B cell (primary cell): ENCODE results near the gene PRICKLE3. TPM values are rescaled to one million over a fixed set of nuclear protein-coding genes. Genes with fewer than 3 reads are reported as not detected.

ENCODE experiments used
- ATAC-seq: fragments of 200-7000 bp; cut with Tn5 transposase; one replicate; pipeline ENCODE4 v1.10.0; 2021; ENCODE audit warnings: low read depth, mild to moderate bottlenecking, moderate number of reproducible peaks, moderate library complexity
- CTCF ChIA-PET: fragments of 350-600 bp; sonication (Branson Sonifier 250); formaldehyde crosslinking; loops from one replicate; lab custom pipeline; 2021; ENCODE audit warnings: antibody characterized with exemption, inconsistent platforms; lab: Charles Lee
- POLR2A ChIA-PET: fragments of 350-600 bp; sonication (Branson Sonifier 250); formaldehyde crosslinking; loops from one replicate; lab custom pipeline; 2021; ENCODE audit warnings: antibody characterized with exemption; lab: Charles Lee
- DNase-seq: peaks from one replicate; pipeline ENCODE4 v3.0.0; 2013
- H2AFZ ChIP-seq: 2 replicates; pipeline ENCODE4 v1.6.1; 2012; ENCODE audit warnings: mild to moderate bottlenecking, low read depth, low read length; ENCODE audit not compliant: insufficient read depth, poor library complexity, severe bottlenecking
- H3K27ac ChIP-seq, 2 donors: 1 replicate in 1 of 2; 2 replicates in 1 of 2; pipeline ENCODE4 v1.5.1; 2012 to 2013; ENCODE audit warnings: low read length in 2 of 2, mild to moderate bottlenecking in 2 of 2, moderate library complexity in 1 of 2
- H3K27me3 ChIP-seq, 4 experiments: fragments of 200-600 bp in 1 of 4; sonication (generic) in 1 of 4; replicated peaks in 1 of 4; 1 replicate in 2 of 4; 2 replicates in 2 of 4; pipeline versions ENCODE4 v1.6.1 to v1.7.0; 2013 to 2016; ENCODE audit warnings: low read length in 3 of 4, mild to moderate bottlenecking in 2 of 4, mixed read lengths in 1 of 4, moderate library complexity in 1 of 4; ENCODE audit not compliant: insufficient read depth in 4 of 4, control insufficient read depth in 3 of 4; ENCODE audit errors: control extremely low read depth in 1 of 4
- H3K36me3 ChIP-seq, 2 experiments: replicated peaks in 1 of 2; 1 replicate in 1 of 2; 2 replicates in 1 of 2; pipeline versions ENCODE4 v1.6.1 to v1.7.1; 2013; ENCODE audit warnings: low read length in 1 of 2; ENCODE audit not compliant: insufficient read depth in 2 of 2, control insufficient read depth in 1 of 2; ENCODE audit errors: control extremely low read depth in 1 of 2, extremely low read depth in 1 of 2
- H3K4me1 ChIP-seq, 2 donors: fragments of 200-600 bp in 1 of 2; sonication (generic) in 1 of 2; 1 replicate in 1 of 2; 2 replicates in 1 of 2; pipeline versions ENCODE4 v1.5.1 to v1.6.1; 2013 to 2017; ENCODE audit warnings: low read length in 2 of 2; ENCODE audit not compliant: control insufficient read depth in 2 of 2, insufficient read depth in 2 of 2
- H3K4me2 ChIP-seq: replicated peaks from 2 replicates; pipeline ENCODE3; 2012; ENCODE audit warnings: mild to moderate bottlenecking, low read depth, low read length; ENCODE audit not compliant: poor library complexity, severe bottlenecking
- H3K4me3 ChIP-seq, 5 experiments: fragments of 200-600 bp in 1 of 5; sonication (generic) in 1 of 5; 1 replicate in 3 of 5; 2 replicates in 2 of 5; pipeline versions ENCODE4 v1.5.1 to v1.7.0; 2011 to 2016; ENCODE audit warnings: low read length in 4 of 5, mild to moderate bottlenecking in 4 of 5, low read depth in 2 of 5, control low read depth in 1 of 5, moderate library complexity in 1 of 5; ENCODE audit not compliant: insufficient read depth in 1 of 5; ENCODE audit errors: control extremely low read depth in 1 of 5, extremely low read depth in 1 of 5
- H3K79me2 ChIP-seq: fragments of 200-600 bp; sonication (generic); one replicate; pipeline ENCODE4 v1.6.0; 2016; ENCODE audit warnings: low read length; ENCODE audit not compliant: control insufficient read depth, insufficient read depth
- H3K9ac ChIP-seq: fragments of 200-600 bp; sonication (generic); 2 replicates; pipeline ENCODE4 v1.6.1; 2017; ENCODE audit warnings: mild to moderate bottlenecking, low read length, moderate library complexity
- H3K9me3 ChIP-seq, 3 donors: one replicate each; pipeline versions ENCODE4 v1.6.1 to v1.7.1; 2013; ENCODE audit warnings: low read length in 2 of 3; ENCODE audit not compliant: control insufficient read depth in 2 of 3, insufficient read depth in 1 of 3; ENCODE audit errors: control extremely low read depth in 1 of 3
- H4K20me1 ChIP-seq: 2 replicates; pipeline ENCODE4 v1.6.0; 2012; ENCODE audit warnings: mild to moderate bottlenecking, low read length; ENCODE audit not compliant: insufficient read depth, control insufficient read depth, poor library complexity, severe bottlenecking
- H3K27ac Mint-ChIP-seq: one replicate; pipeline ENCODE4 v1.8.0; 2021; ENCODE audit warnings: mixed read lengths
- H3K27me3 Mint-ChIP-seq: one replicate; pipeline ENCODE4 v1.8.0; 2021; ENCODE audit warnings: mixed read lengths
- H3K4me1 Mint-ChIP-seq: one replicate; pipeline ENCODE4 v1.8.0; 2021; ENCODE audit warnings: mixed read lengths
- H3K4me3 Mint-ChIP-seq: one replicate; pipeline ENCODE4 v1.8.0; 2021; ENCODE audit warnings: mixed read lengths
- H3K9me3 Mint-ChIP-seq: one replicate; pipeline ENCODE4 v1.8.0; 2022; ENCODE audit warnings: mixed read lengths; ENCODE audit not compliant: insufficient read depth
- EZH2 ChIP-seq: IDR thresholded peaks from 2 replicates; pipeline ENCODE4 v1.6.1; 2012; ENCODE audit warnings: borderline replicate concordance, low read depth, mild to moderate bottlenecking, moderate library complexity, low read length; ENCODE audit not compliant: insufficient read depth, poor library complexity, severe bottlenecking
- WGBS: methylation state at CpG from one replicate; pipeline ENCODE4 v1.1.5; 2013; ENCODE audit warnings: missing lambda C conversion rate; ENCODE audit not compliant: insufficient coverage; 5-methylcytosine and 5-hydroxymethylcytosine counted together
- intact Hi-C: fragments of 100-400 bp; cut with micrococcal nuclease; formaldehyde crosslinking; loops from one replicate; pipeline ENCODE4 v1.10.0; 2022
- polyA plus RNA-seq: library from polyadenylated mRNA; depleted of rRNA; stranded (reverse); fragments of >200 nt; gene quantifications from 2 replicates; pipeline ENCODE4 v1.2.3, GENCODE V29; 2012
- total RNA-seq, 2 donors: library from RNA; stranded (reverse); fragments of 120-200 nt in 1 of 2; gene quantifications; 1 replicate in 1 of 2; 2 replicates in 1 of 2; pipeline versions ENCODE4 v1.2.3 to v1.2.4, GENCODE V29; 2013 to 2022
- TF ChIP-seq, protein P1 (sequence below): fragments of 200-600 bp; IDR thresholded peaks from one replicate; pipeline ENCODE4 v1.8.0; 2022; ENCODE audit warnings: antibody characterized with exemption, mild to moderate bottlenecking

The PRICKLE3 gene
- total and polyA plus RNA-seq, 2 donors (not counting 1 experiment from before 2014, with no cell fraction given) = 16.2 to 21.0 TPM

DNA sequence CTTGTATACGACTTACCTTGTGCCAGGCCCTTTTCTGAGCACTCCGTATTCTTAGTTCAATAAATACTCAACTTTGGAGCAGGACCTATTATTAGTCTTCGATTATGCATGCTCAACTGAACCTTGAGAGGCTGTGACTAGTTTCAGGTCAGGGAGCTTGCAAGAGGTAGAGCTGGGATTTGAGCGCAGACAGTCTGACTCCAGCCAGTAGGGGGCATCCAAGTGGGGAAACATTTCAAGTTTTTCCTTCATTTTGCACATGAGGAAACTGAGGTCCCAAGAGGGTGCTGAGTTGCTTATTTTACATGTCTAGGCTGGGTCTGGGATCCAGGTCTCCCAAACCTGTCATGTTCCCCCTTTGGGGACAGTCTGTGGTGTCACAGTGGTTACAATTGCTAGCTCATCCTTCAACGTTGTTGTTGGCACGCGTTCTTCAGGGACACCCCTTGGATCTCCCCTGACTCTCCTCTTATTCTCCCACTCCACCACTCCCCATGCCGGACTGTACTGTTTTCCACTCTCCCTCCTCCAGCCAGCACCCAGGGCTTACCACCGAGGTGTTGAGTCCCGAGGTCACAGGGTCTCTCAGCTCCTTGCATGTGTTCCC, 6.7 kb upstream of the PRICKLE3 start:
- Histone ChIP-seq H3K4me1 (peaks cover 0 to 18% of the 10 kb centered on the region in 2 donors), H3K27ac (no peak overlapping the region), H3K79me2 (no peaks in the 10 kb centered on the region), H3K9me3 (peaks cover 0 to 3% (median 0%) of the 10 kb centered on the region in 3 donors), H3K4me2 (no peak overlapping the region), H3K4me3 (no peak overlapping the region), H3K9ac (no peak overlapping the region), H4K20me1 (no peaks in the 10 kb centered on the region), H2AFZ (no peak overlapping the region), H3K36me3 (no peaks in the 10 kb centered on the region), H3K27me3 (no peaks in the 10 kb centered on the region)
- intact Hi-C loops = no loop called here
- peaks cover 25% of the 10 kb centered on the region for H3K4me1 Mint-ChIP-seq
- 83% methylated on average over 4 of the region's 10 CpGs for WGBS
- H3K27ac Mint-ChIP-seq = no peak overlapping the region
- ChIA-PET CTCF (interaction anchor here (0.6 to 2.2 kb wide), 16 partner anchors 13 to 684 kb away, joined by 3 to 9 read pairs (median 4); partner anchors contain the start of gene PLP2), POLR2A (no interaction called here)
- no peak for TF ChIP-seq EZH2
- TF ChIP-seq, protein P1, sequence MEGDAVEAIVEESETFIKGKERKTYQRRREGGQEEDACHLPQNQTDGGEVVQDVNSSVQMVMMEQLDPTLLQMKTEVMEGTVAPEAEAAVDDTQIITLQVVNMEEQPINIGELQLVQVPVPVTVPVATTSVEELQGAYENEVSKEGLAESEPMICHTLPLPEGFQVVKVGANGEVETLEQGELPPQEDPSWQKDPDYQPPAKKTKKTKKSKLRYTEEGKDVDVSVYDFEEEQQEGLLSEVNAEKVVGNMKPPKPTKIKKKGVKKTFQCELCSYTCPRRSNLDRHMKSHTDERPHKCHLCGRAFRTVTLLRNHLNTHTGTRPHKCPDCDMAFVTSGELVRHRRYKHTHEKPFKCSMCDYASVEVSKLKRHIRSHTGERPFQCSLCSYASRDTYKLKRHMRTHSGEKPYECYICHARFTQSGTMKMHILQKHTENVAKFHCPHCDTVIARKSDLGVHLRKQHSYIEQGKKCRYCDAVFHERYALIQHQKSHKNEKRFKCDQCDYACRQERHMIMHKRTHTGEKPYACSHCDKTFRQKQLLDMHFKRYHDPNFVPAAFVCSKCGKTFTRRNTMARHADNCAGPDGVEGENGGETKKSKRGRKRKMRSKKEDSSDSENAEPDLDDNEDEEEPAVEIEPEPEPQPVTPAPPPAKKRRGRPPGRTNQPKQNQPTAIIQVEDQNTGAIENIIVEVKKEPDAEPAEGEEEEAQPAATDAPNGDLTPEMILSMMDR = peak; percentile 61
- peak overlapping the region; percentile 63 for H3K4me3 Mint-ChIP-seq
- DNase-seq = peak; percentile 38
- H3K27me3 Mint-ChIP-seq = no peaks in the 10 kb centered on the region
- no peak for ATAC-seq
- no peaks in the 10 kb centered on the region for H3K9me3 Mint-ChIP-seq

DNA sequence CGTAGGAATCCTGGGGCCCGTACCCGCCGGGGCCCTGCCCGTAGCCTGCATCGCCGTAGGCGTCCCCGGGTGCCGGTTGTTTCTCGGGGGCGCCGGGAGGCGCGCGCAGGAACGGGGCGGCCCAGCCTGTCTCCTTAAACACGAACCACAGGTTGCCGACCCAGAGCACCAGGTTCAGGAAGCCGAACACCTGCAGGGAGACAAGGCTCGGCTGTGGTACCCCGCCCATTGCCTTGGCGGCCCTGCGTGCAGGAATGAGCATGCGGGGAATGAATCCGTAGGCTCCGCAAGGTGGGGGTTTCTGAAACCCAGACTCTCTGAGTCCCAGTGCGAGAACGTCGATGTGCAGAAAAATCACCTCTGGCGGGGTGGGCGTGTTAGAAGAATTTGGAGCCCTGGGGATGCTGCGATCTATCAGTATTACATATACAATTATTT, 5.4 kb upstream of the PRICKLE3 start:
- H4K20me1 ChIP-seq = no peaks in the 10 kb centered on the region
- no peak for DNase-seq
- peak overlapping the region; percentile 72 for H2AFZ ChIP-seq
- no peaks in the 10 kb centered on the region for H3K27me3 ChIP-seq
- no peaks in the 10 kb centered on the region for H3K9me3 Mint-ChIP-seq
- H3K4me3 ChIP-seq = peak overlapping the region in 4 of 5 experiments; percentile 62 to 78 (median 70)
- H3K27me3 Mint-ChIP-seq = no peaks in the 10 kb centered on the region
- peak overlapping the region; percentile 96 for H3K27ac Mint-ChIP-seq
- peak overlapping the region; percentile 95 for H3K4me3 Mint-ChIP-seq
- ATAC-seq = no peak
- H3K9ac ChIP-seq = peak overlapping the region; percentile 67
- H3K4me2 ChIP-seq = peak overlapping the region; percentile 73
- H3K4me1 Mint-ChIP-seq = peaks cover 25% of the 10 kb centered on the region
- H3K27ac ChIP-seq = peak overlapping the region; percentile 55 to 59
- H3K79me2 ChIP-seq = no peaks in the 10 kb centered on the region
- H3K9me3 ChIP-seq = peaks cover 0 to 3% (median 0%) of the 10 kb centered on the region in 3 donors
- ChIA-PET POLR2A (interaction anchor here (0.9 to 3.0 kb wide), 6 partner anchors 9 to 78 kb away, joined by 3 to 13 read pairs (median 6); partner anchors contain the start of genes PLP2 and PPP1R3F), CTCF (interaction anchor here (0.9 to 2.2 kb wide), 6 partner anchors 25 to 233 kb away, joined by 3 to 10 read pairs (median 4); no protein-coding TSS in a partner anchor)
- TF ChIP-seq, protein P1 = no peak
- no peak for TF ChIP-seq EZH2
- no peaks in the 10 kb centered on the region for H3K36me3 ChIP-seq
- intact Hi-C loops = loop anchor here (1.0 to 2.0 kb wide), 7 partner anchors 9 to 717 kb away; partner anchors contain the start of genes GPKOW, PPP1R3F and SYP
- peaks cover 0 to 18% of the 10 kb centered on the region in 2 donors for H3K4me1 ChIP-seq
- under 1% methylated on average over 27 of the region's 34 CpGs for WGBS
